Measurements from ENCODE around the gene DDX31.
A peak's percentile ranks its signal among the peaks of the same experiment; 100 is the strongest.

DDX31 gene

GRCh38 chr9:132546148-132547051, 123.4 kb downstream of the DDX31 start:
- DNase-seq (ENCODE audit: low spot score) = peak; percentile 31

GRCh38 chr9:132545578-132545977, 124.2 kb downstream of the DDX31 start:
- DNase-seq (ENCODE audit: low spot score) = no peak

GRCh38 chr9:132543960-132544359, 125.8 kb downstream of the DDX31 start:
- no peak for DNase-seq (ENCODE audit: low spot score)

GRCh38 chr9:132543251-132543650, 126.5 kb downstream of the DDX31 start:
- no peak for DNase-seq (ENCODE audit: low spot score)
